IPS-18a (cell line): ENCODE measurements around the gene WDR1.

Source experiments
- H3K27ac ChIP-seq: one replicate; pipeline ENCODE4 v1.5.1; 2013; ENCODE audit warnings: low read length
- H3K27me3 ChIP-seq: one replicate; pipeline ENCODE4 v1.6.1; 2013; ENCODE audit warnings: mild to moderate bottlenecking, low read length; ENCODE audit not compliant: control insufficient read depth, insufficient read depth
- H3K36me3 ChIP-seq: one replicate; pipeline ENCODE4 v1.6.1; 2013; ENCODE audit warnings: low read depth, low read length; ENCODE audit not compliant: control insufficient read depth
- H3K4me1 ChIP-seq: one replicate; pipeline ENCODE4 v1.6.1; 2013; ENCODE audit warnings: low read depth, low read length; ENCODE audit not compliant: control insufficient read depth
- H3K4me3 ChIP-seq: one replicate; pipeline ENCODE4 v1.5.1; 2013; ENCODE audit warnings: low read length
- H3K9ac ChIP-seq: one replicate; pipeline ENCODE4 v1.6.1; 2013; ENCODE audit warnings: mild to moderate bottlenecking, low read length, moderate library complexity
- H3K9me3 ChIP-seq: one replicate; pipeline ENCODE4 v1.6.1; 2013; ENCODE audit warnings: low read depth, low read length; ENCODE audit not compliant: control insufficient read depth

WDR1 gene

GRCh38 chr4:10077483-10078335 lies 38.9 kb downstream of the WDR1 start:
- no peaks in the 10 kb centered on the region for H3K27me3 ChIP-seq
- no peak overlapping the region for H3K4me3 ChIP-seq
- no peak overlapping the region for H3K9ac ChIP-seq
- H3K36me3 ChIP-seq: peaks cover 98% of the 10 kb centered on the region
- H3K9me3 ChIP-seq: no peaks in the 10 kb centered on the region
- H3K4me1 ChIP-seq: no peaks in the 10 kb centered on the region
- H3K27ac ChIP-seq: no peak overlapping the region

DNA sequence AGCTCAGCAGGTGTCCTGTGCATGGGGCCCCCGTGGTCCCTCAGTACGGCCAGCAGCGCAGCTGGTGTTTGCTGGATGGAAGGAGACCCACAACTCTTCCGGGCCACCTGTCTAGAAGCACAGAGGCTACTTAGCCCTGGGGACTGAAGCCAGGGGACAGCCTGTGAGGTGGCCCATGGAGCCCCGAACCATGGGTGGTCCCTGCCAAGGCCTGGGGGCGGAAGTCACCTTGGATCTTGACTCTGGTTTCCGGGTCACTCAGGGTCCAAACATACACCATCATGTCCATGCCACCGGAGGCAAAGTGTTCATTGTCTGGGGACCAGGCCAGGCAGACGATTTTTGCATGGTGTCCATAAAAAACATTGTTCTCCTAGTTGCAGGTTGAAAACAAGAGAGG lies 39.5 kb downstream of the WDR1 start:
- Histone ChIP-seq H3K36me3 (peaks cover 98% of the 10 kb centered on the region), H3K4me1 (no peaks in the 10 kb centered on the region), H3K9ac (no peak overlapping the region), H3K4me3 (no peak overlapping the region), H3K9me3 (no peaks in the 10 kb centered on the region), H3K27me3 (no peaks in the 10 kb centered on the region), H3K27ac (no peak overlapping the region)

DNA sequence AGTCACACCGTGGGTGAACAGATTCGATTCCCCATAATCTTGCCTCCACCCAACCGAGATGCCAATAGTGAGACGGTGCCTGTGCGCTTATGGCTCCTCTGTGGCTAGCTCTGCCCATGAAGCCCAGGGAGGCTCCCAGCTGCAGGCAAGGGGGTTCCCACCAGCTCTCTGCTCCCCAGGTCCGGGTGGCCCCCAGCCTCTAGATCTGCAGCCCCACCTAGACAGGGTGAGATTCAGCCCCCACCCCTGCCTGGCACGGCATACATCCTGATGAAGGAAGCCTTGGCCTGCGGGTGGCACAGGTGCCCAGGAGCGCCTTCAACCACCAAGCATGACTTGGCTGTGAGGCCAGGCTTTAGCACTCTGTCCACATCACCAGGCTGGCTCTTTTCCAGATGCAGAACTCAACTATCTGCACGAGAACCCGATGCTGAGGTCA lies 40.6 kb downstream of the WDR1 start:
- Histone ChIP-seq H3K9ac (no peak overlapping the region), H3K27me3 (no peaks in the 10 kb centered on the region), H3K36me3 (peaks cover 88% of the 10 kb centered on the region), H3K27ac (no peak overlapping the region), H3K4me1 (no peaks in the 10 kb centered on the region), H3K4me3 (no peak overlapping the region), H3K9me3 (no peaks in the 10 kb centered on the region)

- no peaks in the 10 kb centered on the region for H3K9me3 ChIP-seq
These were observed 41.3 kb downstream of the WDR1 start for GRCh38 chr4:10075158-10075863.

GRCh38 chr4:10074767-10075105 lies 41.9 kb downstream of the WDR1 start:
- Histone ChIP-seq H3K9ac (no peak overlapping the region), H3K27ac (no peak overlapping the region), H3K27me3 (no peaks in the 10 kb centered on the region), H3K4me3 (no peak overlapping the region), H3K9me3 (no peaks in the 10 kb centered on the region), H3K36me3 (peaks cover 76% of the 10 kb centered on the region), H3K4me1 (no peaks in the 10 kb centered on the region)

More at GRCh38 chr4:10075158-10075863, 41.3 kb downstream of the WDR1 start:
- no peaks in the 10 kb centered on the region for H3K27me3 ChIP-seq
- H3K4me1 ChIP-seq: no peaks in the 10 kb centered on the region
- no peak overlapping the region for H3K4me3 ChIP-seq
- H3K36me3 ChIP-seq: peaks cover 82% of the 10 kb centered on the region
- H3K9ac ChIP-seq: no peak overlapping the region
- H3K27ac ChIP-seq: no peak overlapping the region

- no peaks in the 10 kb centered on the region for H3K4me1 ChIP-seq
- H3K36me3 ChIP-seq: peaks cover 71% of the 10 kb centered on the region
- no peaks in the 10 kb centered on the region for H3K9me3 ChIP-seq
- no peaks in the 10 kb centered on the region for H3K27me3 ChIP-seq
- no peak overlapping the region for H3K9ac ChIP-seq
- H3K27ac ChIP-seq: no peak overlapping the region
- no peak overlapping the region for H3K4me3 ChIP-seq
These were observed 42.4 kb downstream of the WDR1 start for GRCh38 chr4:10074076-10074766.

- H3K36me3 ChIP-seq: peaks cover 54% of the 10 kb centered on the region
These were observed 44.1 kb downstream of the WDR1 start for GRCh38 chr4:10072420-10073017.

GRCh38 chr4:10069075-10069642 lies 47.4 kb downstream of the WDR1 start:
- no peak overlapping the region for H3K27ac ChIP-seq
- no peak overlapping the region for H3K9ac ChIP-seq
- no peaks in the 10 kb centered on the region for H3K9me3 ChIP-seq
- peaks cover under 1% of the 10 kb centered on the region for H3K4me1 ChIP-seq
- H3K27me3 ChIP-seq: no peaks in the 10 kb centered on the region
- no peak overlapping the region for H3K4me3 ChIP-seq
- peaks cover 20% of the 10 kb centered on the region for H3K36me3 ChIP-seq

More at GRCh38 chr4:10072420-10073017, 44.1 kb downstream of the WDR1 start:
- no peak overlapping the region for H3K4me3 ChIP-seq
- H3K27ac ChIP-seq: no peak overlapping the region
- H3K27me3 ChIP-seq: no peaks in the 10 kb centered on the region
- no peaks in the 10 kb centered on the region for H3K4me1 ChIP-seq
- H3K9me3 ChIP-seq: no peaks in the 10 kb centered on the region
- no peak overlapping the region for H3K9ac ChIP-seq

DNA sequence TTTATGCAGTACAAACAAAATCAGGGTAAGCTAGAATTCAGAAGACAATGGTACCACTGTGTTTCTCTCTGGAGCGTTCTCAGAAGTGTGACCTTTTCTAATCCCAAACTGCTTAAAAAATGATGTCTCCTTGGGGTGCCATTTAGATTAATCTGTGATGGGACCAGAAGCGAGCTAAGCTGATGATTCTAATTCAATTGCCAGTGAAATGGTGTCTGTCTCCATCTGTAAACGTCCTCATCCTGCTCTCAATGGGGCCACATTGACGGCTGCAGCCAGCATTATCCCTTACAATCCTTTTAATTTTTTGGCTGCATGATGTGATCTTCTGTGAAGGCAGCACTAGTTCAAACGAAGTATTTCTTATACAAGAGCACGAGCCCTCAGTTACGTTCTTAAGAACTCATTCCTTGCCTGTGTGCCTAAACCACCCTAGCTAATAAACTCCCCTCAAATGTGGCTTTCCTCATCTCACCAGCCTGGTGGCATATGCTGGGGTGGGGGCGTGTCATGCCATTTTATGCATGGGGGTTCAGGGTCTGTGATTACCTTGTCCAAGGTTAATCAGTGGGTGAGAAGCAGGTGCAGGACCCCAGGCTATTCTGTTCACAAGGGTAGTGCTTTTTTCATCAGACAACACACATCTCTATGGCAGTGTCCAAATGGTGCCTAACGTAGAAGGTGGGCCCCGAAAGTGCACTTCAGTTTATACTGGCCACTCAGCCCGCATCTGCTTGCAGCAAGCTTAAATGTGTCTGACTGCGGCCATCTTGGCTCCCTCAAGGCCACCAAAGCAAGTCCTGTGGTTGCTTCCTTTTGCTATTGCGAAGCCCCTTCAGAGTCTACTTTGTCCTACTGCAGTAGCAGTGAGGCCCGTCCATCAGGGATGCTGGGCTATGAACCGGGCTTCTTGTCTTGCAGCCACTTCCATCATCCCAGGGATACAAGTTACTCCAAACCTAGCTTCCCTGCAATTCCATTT lies 49.6 kb downstream of the WDR1 start:
- no peaks in the 10 kb centered on the region for H3K9me3 ChIP-seq
- H3K27me3 ChIP-seq: no peaks in the 10 kb centered on the region
- H3K9ac ChIP-seq: no peak overlapping the region
- no peak overlapping the region for H3K4me3 ChIP-seq
- H3K36me3 ChIP-seq: no peaks in the 10 kb centered on the region
- H3K27ac ChIP-seq: no peak overlapping the region
- H3K4me1 ChIP-seq: peaks cover 15% of the 10 kb centered on the region

DNA sequence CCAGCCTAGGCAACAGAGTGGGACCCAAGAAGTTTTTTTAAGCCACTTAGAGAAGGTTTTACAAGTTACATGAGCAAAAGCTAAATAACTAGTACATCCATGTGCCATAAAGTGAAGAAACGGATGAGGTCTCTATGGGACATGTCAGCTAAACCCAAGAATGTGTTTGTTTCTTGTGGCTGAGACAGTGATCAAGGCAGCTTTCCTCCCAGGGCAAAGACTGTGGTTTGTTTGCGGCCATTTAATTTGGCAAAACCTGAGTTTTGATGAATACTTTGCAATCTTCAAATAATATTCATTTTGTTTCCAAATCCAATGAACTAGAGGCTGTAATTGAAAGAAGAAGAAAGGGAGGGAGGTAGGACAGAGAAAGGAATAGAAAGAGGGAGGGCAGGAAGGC lies 50.4 kb downstream of the WDR1 start:
- Histone ChIP-seq H3K36me3 (no peaks in the 10 kb centered on the region), H3K27ac (no peak overlapping the region), H3K27me3 (no peaks in the 10 kb centered on the region), H3K4me1 (peaks cover 15% of the 10 kb centered on the region), H3K9ac (no peak overlapping the region), H3K4me3 (no peak overlapping the region), H3K9me3 (no peaks in the 10 kb centered on the region)
